Right ventricle myocardium superior (tissue), 1 donor: ENCODE results near the gene ANXA11. TPM values are rescaled to one million over a fixed set of nuclear protein-coding genes. Genes with fewer than 3 reads are reported as not detected.
"Not testable (repeated sequence)": the region's sequence is repeated elsewhere in the genome, so short reads cannot be mapped to it uniquely, and the experiment has no call there.

Experiments used
- ATAC-seq: fragments of 200-7000 bp; cut with Tn5 transposase; one replicate; pipeline ENCODE4 v1.9.1; 2020; ENCODE audit warnings: mild to moderate bottlenecking; ENCODE audit not compliant: poor library complexity
- DNase-seq: peaks from one replicate; pipeline ENCODE4 v3.0.0-alpha.2; 2020
- intact Hi-C: fragments of 100-400 bp; cut with DNase I; formaldehyde crosslinking; loops from one replicate; pipeline ENCODE4 v1.11.2; 2022
- long read RNA-seq: library from polyadenylated mRNA; unstranded; transcript quantifications from one replicate; pipeline ENCODE4 v2.0.0, GENCODE V29; 2021
- total RNA-seq: library from RNA; stranded (reverse); fragmentation: NEBNext Ultra II Directional; extraction: Animal tissue kit (Norgen Biotek cat#: 25700); gene quantifications from one replicate; pipeline ENCODE4 v1.2.1, GENCODE V29; 2021
- donor health status: DM: no; HTN: yes; CAD: no; lungs with severe emphysema.

The ANXA11 gene
- 434 TPM for total RNA-seq
- long read RNA-seq, full-length matches to known transcripts: 764 of 1,379 reads
- long read RNA-seq, partial matches to known transcripts: 395 of 1,379 reads
- long read RNA-seq, other reads (novel, unspliced or antisense): 220 of 1,379 reads

DNA sequence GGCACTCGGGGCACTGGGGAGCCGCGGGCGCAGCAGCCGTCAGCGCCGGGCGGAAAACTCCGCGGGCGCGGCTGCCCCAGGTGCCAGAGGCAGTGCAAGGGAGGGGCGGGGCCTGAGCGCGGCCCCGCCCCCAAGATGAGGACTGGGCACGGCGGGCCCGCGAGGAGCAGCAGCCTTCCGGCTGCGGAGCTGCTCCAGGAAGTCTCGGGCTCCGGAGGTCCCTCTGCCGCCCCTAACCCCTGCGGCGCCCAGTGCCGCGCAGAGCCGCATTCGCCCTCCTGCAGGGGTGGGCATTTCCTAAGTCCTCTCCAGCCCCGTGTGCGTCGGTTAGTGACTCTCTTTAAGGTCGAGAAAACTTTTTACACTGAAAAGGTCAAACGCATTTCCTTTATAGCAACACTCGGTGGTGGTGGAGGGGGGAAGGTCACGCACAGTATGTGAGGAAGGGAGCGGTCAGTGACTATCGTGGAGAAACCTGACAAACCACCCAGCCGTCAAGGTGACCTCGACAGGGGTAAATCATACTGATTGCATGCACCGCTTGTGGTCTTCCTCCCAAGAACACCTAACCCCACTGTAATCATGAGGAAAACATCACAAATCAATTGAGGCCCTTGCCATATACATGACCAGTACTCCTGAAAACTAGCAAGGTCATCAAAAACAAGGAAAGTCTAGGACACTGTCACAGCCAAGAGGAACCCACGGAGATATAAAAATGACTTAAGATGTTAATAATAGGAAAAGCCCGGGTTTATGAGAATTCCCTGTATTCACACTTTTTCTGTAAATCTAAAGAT, at the start of gene ANXA11:
ANXA11 (minus strand) TSS at position 61 of the 800 bp plus-strand sequence. CDS start 32,676 bp downstream, outside the sequence.
- DNase-seq (peak; percentile 92), ATAC-seq (peak; percentile 82)
- intact Hi-C loops: loop anchor here (2.0 to 5.0 kb wide), 2 partner anchors 47 to 63 kb away; no protein-coding TSS in a partner anchor

DNA sequence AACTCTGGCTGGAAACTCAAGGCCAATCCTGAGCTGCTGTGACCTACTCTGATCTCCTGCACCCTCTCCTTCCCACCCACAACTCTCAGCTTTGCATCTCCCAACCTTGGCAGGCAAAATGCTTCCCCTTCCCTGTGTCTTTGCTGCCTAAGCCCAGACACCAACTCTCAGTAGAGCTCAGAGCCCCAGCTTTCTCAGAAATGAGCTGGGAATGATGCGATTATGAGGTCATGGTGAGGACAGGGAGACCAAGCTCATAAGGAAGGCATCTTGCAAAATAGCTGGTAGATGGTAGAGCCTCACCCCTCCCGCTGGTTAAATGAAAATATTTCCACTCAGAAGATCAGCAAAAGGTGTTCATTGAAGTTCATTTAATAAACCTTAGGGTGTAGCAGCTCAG, 49.4 kb upstream of the ANXA11 start:
- DNase-seq, ATAC-seq, intact Hi-C loops: not testable (repeated sequence)

GRCh38 chr10:80253963-80254271, 48.6 kb upstream of the ANXA11 start:
- ATAC-seq: peak; percentile 58
- intact Hi-C loops, DNase-seq: not testable (repeated sequence)

DNA sequence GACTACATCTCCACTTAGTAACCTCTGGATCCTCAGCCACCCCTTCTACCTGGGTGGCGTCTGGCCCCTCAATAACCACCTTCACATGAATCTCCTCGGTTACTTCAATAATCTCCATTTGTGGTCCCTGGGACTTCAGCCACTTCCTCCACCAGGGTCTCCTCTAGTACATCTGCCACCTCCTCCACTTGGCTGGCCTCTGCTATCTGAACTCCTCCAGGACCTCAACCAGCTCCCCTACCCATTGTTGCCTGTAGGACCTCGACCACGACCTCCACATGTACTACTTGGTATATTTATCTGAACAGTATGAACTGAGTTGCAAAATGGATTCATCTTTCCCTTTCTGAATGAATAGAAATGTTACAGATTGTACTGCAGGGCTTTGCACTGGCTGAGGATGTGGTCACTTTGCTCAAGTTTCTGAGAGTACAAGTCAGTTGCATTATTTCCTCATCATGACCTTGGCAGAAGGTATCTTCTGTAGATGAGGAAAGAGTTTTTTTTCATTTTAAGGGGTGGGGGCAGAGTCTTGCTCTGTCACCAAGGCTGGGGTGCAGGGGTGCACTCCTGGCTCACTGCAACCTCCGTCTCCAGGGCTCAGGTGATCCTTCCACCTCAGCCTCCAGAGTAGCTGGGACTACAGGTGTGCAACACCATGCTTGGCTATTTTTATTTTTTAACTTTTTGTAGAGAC, 48.1 kb upstream of the ANXA11 start:
- peak; percentile 5 for ATAC-seq
- intact Hi-C loops: no loop called here
- no peak for DNase-seq

GRCh38 chr10:80252296-80252887, 47.1 kb upstream of the ANXA11 start:
- intact Hi-C loops: no loop called here
- DNase-seq (no peak), ATAC-seq (no peak)

- ATAC-seq, intact Hi-C loops, DNase-seq: not testable (repeated sequence)
Observed at GRCh38 chr10:80251703-80252280, 46.5 kb upstream of the ANXA11 start.

DNA sequence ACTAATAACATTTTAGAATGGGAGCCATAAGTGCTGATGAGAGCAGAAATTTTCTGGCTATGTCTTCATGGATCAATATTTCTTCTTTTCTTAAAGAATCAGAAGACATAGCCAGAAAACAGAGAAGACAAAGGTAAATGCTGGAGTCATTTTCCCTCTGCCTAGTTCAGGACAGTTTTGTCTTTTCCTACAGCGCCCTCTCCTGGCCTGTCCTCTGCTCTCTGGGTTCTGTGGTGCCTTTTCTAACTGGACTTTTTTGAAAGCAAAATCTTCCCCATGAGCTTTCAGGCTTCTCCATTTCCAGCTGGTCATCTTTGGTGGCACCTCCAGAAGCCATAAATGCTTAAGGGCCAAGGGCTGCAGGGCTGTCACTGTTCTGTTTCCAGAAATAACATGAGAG, 45.1 kb upstream of the ANXA11 start:
- peak; percentile 81 for ATAC-seq
- intact Hi-C loops, DNase-seq: not testable (repeated sequence)

DNA sequence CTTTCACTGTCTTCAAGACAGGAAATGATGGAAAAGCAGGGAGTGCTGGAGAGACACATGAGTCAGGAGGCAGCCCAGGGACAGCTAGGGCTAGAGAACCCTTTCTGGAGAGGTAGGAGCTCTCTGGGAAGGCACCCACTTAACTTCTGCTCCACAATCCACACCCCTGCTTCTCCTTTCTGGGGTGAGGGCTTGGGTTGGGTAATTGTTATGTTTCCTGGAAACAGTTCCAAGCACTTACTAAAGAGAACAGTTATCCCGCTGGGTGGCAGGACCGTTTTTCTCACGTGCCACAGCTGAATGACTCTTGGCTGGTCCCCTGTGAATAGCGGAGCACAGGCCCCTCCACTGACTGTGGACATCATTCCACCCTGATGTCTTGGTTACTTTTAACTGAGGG, 44.6 kb upstream of the ANXA11 start:
- intact Hi-C loops, DNase-seq: not testable (repeated sequence)
- peak; percentile 61 for ATAC-seq

DNA sequence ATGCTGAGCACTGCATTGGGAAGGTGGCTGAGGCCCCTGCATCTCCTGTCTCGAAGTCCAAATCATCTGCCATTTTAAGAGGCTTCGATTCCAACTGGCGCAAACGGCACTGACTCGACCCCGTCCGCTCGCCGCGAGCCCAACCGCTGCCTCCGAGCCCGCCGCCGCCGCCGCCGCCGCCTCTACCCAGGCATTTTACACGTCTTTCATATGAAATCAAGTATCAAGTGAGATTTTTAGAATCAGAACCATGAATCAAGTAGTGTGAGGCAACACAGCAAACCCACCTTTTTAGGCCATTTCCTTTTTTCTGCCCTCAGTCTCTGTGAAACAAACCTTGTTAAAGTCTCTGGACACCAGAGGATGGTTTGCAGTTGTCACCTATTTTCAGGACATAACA, 42.3 kb upstream of the ANXA11 start:
- ATAC-seq, intact Hi-C loops, DNase-seq: not testable (repeated sequence)

DNA sequence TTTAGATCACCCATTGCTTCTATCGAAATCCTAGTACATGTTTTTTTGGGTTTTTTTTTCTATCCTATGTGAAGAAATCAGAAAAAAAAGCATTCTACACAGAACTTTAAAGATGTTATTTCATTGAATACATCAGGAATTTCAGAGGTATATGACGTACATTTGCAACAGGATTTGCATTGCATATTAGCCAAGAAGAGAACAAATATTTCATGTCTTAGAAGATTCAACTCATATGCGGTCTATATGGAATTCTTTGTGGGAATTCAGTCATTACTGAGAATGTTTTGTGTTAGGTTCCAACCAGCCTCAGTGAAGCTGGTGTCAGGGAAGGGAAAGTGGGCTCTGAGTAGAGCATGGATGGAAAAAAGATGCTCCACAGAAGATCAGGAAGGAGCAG, 39.0 kb upstream of the ANXA11 start:
- intact Hi-C loops, DNase-seq: not testable (repeated sequence)

GRCh38 chr10:80242341-80242740, 37.0 kb upstream of the ANXA11 start:
- ATAC-seq, intact Hi-C loops, DNase-seq: not testable (repeated sequence)

More for the DNA sequence above, 39.0 kb upstream of the ANXA11 start:
- not testable (repeated sequence) for ATAC-seq

- DNase-seq, ATAC-seq, intact Hi-C loops: not testable (repeated sequence)
Observed at GRCh38 chr10:80236457-80236856, 31.1 kb upstream of the ANXA11 start.

DNA sequence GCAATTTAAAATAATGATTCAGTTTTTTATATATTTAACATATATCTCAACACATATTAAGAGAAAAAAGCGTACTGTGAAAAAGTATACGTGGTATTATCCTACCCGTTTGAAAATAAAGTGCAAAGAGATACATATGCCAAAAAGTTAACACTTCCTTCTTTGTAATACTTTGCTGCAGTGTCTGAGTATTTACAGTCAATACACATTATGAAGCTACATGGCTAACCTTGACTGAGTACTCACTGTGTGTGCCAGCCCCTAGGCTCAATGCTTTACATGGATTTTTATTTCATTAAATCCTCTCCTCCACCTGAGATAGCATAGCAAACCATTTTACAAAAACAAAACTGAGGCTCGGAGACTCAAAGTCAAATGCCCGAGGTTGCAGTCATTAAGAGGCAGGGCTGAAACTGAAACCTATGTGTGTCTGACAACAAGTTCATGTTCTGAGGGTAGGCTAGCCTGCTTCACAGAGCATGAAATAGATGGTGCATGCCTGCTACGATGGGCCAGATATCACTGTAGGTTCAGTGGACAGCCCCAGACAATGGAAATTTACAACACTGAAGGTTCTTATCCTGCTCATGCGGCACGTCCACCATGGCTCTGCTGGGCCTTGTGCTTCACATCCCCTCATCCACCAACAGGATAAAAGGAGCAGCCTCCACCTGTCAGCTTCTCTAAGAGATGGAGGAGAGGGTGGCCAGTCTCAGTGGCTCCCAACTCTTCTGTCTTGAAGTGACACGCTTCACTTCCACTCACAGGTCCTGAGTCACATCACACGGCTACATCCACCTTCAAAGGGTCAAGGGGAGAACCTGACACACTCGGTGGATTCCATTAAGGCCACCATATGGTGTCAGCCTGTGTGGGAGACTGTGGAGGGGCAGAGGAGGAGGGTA, 29.2 kb upstream of the ANXA11 start:
- intact Hi-C loops, ATAC-seq, DNase-seq: not testable (repeated sequence)

- intact Hi-C loops, ATAC-seq, DNase-seq: not testable (repeated sequence)
Observed at GRCh38 chr10:80233871-80234270, 28.5 kb upstream of the ANXA11 start.

DNA sequence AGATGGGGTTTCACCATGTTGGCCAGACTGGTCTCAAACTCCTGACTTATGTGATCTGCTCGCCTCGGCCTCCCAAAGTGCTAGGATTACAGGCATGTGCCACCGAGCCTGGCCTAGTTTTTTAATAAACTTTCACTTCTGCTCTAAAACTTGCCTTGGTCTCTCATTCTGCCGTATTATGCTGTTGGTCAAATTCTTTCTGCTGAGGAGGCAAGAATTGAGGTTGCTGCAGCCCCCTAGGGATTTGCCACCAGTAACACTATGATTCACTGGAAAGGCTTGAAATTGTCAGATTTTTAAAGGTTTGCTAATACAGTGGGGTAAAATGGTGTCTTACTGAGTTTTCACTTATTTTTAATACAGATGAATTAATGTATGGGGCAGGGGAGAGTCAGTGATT, 21.4 kb upstream of the ANXA11 start:
- intact Hi-C loops, DNase-seq: not testable (repeated sequence)
- ATAC-seq: peak; percentile 59

GRCh38 chr10:80223031-80223419, 17.7 kb upstream of the ANXA11 start:
- intact Hi-C loops: loop anchor here (5.0 kb wide), 1 partner anchor 81 kb away; no protein-coding TSS in a partner anchor
- not testable (repeated sequence) for ATAC-seq, DNase-seq

DNA sequence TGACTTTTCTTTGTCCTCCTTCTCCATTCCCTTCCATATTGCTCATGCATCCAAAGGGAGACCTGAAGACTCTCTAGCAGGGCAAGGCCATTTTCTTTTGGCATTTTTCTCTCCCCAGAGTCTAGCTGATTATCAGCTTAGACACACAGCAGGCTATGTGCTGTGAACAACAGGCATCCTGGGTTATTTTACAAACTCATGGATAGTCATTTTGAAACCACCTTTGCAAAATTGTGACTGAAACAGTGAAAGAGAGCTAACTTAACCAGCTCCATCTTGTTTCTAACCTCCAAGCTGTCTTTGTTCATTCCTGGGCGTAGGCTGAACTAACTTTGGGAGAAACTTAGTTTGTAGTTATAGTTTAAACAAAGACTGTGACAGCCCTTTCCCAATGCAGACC, 13.5 kb upstream of the ANXA11 start:
- ATAC-seq, DNase-seq, intact Hi-C loops: not testable (repeated sequence)
